Right ventricle myocardium superior (tissue), 1 donor: ENCODE data around the gene VARS2. TPM values are rescaled to one million over a fixed set of nuclear protein-coding genes. Genes with fewer than 3 reads are reported as not detected.
"Not testable (repeated sequence)": the region's sequence is repeated elsewhere in the genome, so short reads cannot be mapped to it uniquely, and the experiment has no call there.

Experiments used
- ATAC-seq: fragments of 200-7000 bp; cut with Tn5 transposase; one replicate; pipeline ENCODE4 v1.9.1; 2020; ENCODE audit warnings: mild to moderate bottlenecking; ENCODE audit not compliant: poor library complexity
- DNase-seq: peaks from one replicate; pipeline ENCODE4 v3.0.0-alpha.2; 2020
- intact Hi-C: fragments of 100-400 bp; cut with DNase I; formaldehyde crosslinking; loops from one replicate; pipeline ENCODE4 v1.11.2; 2022
- long read RNA-seq: library from polyadenylated mRNA; unstranded; transcript quantifications from one replicate; pipeline ENCODE4 v2.0.0, GENCODE V29; 2021
- total RNA-seq: library from RNA; stranded (reverse); fragmentation: NEBNext Ultra II Directional; extraction: Animal tissue kit (Norgen Biotek cat#: 25700); gene quantifications from one replicate; pipeline ENCODE4 v1.2.1, GENCODE V29; 2021
- donor health status: DM: no; HTN: yes; CAD: no; lungs with severe emphysema.

VARS2 gene
- 17.2 TPM for total RNA-seq
- long read RNA-seq, full-length matches to known transcripts = 9 of 53 reads
- long read RNA-seq, partial matches to known transcripts = 11 of 53 reads
- long read RNA-seq, other reads (novel, unspliced or antisense) = 33 of 53 reads

- intact Hi-C loops = loop anchor here (10.0 kb wide), 1 partner anchor 131 kb away; no protein-coding TSS in a partner anchor
- peak; percentile 94 for DNase-seq
- ATAC-seq = peak; percentile 97
Measured at GRCh38 chr6:30914076-30914853, at the start of gene VARS2. Gene VARS2 (plus strand): TSS chr6:30914238. CDS start chr6:30914837, 599 bp downstream.

- no peak for DNase-seq
- no peak for ATAC-seq
- intact Hi-C loops = no loop called here
Measured at GRCh38 chr6:30864325-30864724, 49.7 kb upstream of the VARS2 start.

- intact Hi-C loops, DNase-seq, ATAC-seq: not testable (repeated sequence)
Measured at GRCh38 chr6:30869241-30869749, 44.7 kb upstream of the VARS2 start.

- intact Hi-C loops = no loop called here
- no peak for DNase-seq
- ATAC-seq = no peak
Measured at GRCh38 chr6:30870546-30870945, 43.5 kb upstream of the VARS2 start.

GRCh38 chr6:30871592-30872183 is 42.4 kb upstream of the VARS2 start:
- ATAC-seq (no peak), DNase-seq (no peak)
- intact Hi-C loops = no loop called here

GRCh38 chr6:30873137-30873640 is 40.8 kb upstream of the VARS2 start:
- ATAC-seq (no peak), DNase-seq (no peak)
- intact Hi-C loops = no loop called here

- intact Hi-C loops, ATAC-seq, DNase-seq: not testable (repeated sequence)
Measured at GRCh38 chr6:30873795-30874194, 40.2 kb upstream of the VARS2 start.

- no peak for DNase-seq
- intact Hi-C loops = no loop called here
- no peak for ATAC-seq
Measured at GRCh38 chr6:30875244-30876038, 38.6 kb upstream of the VARS2 start.

GRCh38 chr6:30876039-30876730 is 37.9 kb upstream of the VARS2 start:
- no peak for ATAC-seq
- intact Hi-C loops = no loop called here
- DNase-seq = no peak

- intact Hi-C loops = loop anchor here (2.0 kb wide), 1 partner anchor 49 kb away; no protein-coding TSS in a partner anchor
- DNase-seq (peak; percentile 94), ATAC-seq (peak; percentile 94)
Measured at GRCh38 chr6:30877419-30878262, 36.4 kb upstream of the VARS2 start.

GRCh38 chr6:30879684-30880427 is 34.2 kb upstream of the VARS2 start:
- no peak for DNase-seq
- intact Hi-C loops = loop anchor here (2.0 to 10.0 kb wide), 3 partner anchors 51 to 205 kb away; partner anchors contain the start of genes DHX16, FLOT1 and IER3
- ATAC-seq = no peak

- ATAC-seq (no peak), DNase-seq (no peak)
- intact Hi-C loops = loop anchor here (5.0 to 10.0 kb wide), 2 partner anchors 138 to 206 kb away; partner anchors contain the start of genes DHX16, FLOT1 and IER3
Measured at GRCh38 chr6:30880698-30881252, 33.3 kb upstream of the VARS2 start.

- no peak for DNase-seq
- no peak for ATAC-seq
- intact Hi-C loops = loop anchor here (5.0 to 10.0 kb wide), 2 partner anchors 139 to 207 kb away; partner anchors contain the start of genes DHX16, FLOT1 and IER3
Measured at GRCh38 chr6:30881392-30882203, 32.4 kb upstream of the VARS2 start.

- intact Hi-C loops = loop anchor here (5.0 to 10.0 kb wide), 2 partner anchors 140 to 207 kb away; partner anchors contain the start of genes DHX16, FLOT1 and IER3
- no peak for DNase-seq
Measured at GRCh38 chr6:30882204-30882758, 31.8 kb upstream of the VARS2 start.

More at GRCh38 chr6:30882204-30882758, 31.8 kb upstream of the VARS2 start:
- no peak for ATAC-seq
